Endothelial cell of umbilical vein (primary cell): ENCODE results near the gene SARS1.

Experiments
- CTCF ChIP-seq, 2 donors: IDR thresholded peaks; 1 replicate in 1 of 2; 2 replicates in 1 of 2; pipeline ENCODE4 v1.5.1; 2011; ENCODE audit warnings: low read length in 2 of 2, mild to moderate bottlenecking in 2 of 2, moderate library complexity in 2 of 2, control low read depth in 1 of 2, inconsistent platforms in 1 of 2, low read depth in 1 of 2; ENCODE audit not compliant: insufficient read depth in 1 of 2; ENCODE audit errors: extremely low read depth in 1 of 2
- EZH2 ChIP-seq: IDR thresholded peaks from 2 replicates; pipeline ENCODE4 v1.6.1; 2012; ENCODE audit warnings: borderline replicate concordance, low read depth, mild to moderate bottlenecking, moderate library complexity, low read length, inconsistent platforms; ENCODE audit not compliant: severe bottlenecking
- JUN ChIP-seq: IDR thresholded peaks from 2 replicates; pipeline ENCODE4 v1.6.1; 2011; ENCODE audit warnings: borderline replicate concordance, low read depth; ENCODE audit not compliant: insufficient read length, insufficient read depth
- MAX ChIP-seq: IDR thresholded peaks from 2 replicates; pipeline ENCODE4 v1.6.1; 2011; ENCODE audit not compliant: insufficient read depth, insufficient read length
- MYC ChIP-seq: IDR thresholded peaks from one replicate; pipeline ENCODE4 v1.6.1; 2011; ENCODE audit warnings: mild to moderate bottlenecking, low read depth, low read length
- POLR2A ChIP-seq: IDR thresholded peaks from 2 replicates; pipeline ENCODE4 v1.6.1; 2012; ENCODE audit warnings: low read depth, mild to moderate bottlenecking, control low read depth, low read length

- TF ChIP-seq CTCF (IDR thresholded peaks at IDR 0.05; ENCODE audit: extremely low read depth in 1 of 2, insufficient read depth in 1 of 2, low read depth in 1 of 2, low read length in 2 of 2) = no peak
- no peak for TF ChIP-seq MYC
- no peak for TF ChIP-seq POLR2A
- TF ChIP-seq MAX = no peak
- no peak for TF ChIP-seq JUN
- no peak for TF ChIP-seq EZH2
These were observed 66.0 kb downstream of the SARS1 start for GRCh38 chr1:109279615-109280278.
